Measurements from ENCODE around the gene TRAF3.

Gene TRAF3

GRCh38 chr14:102737402-102738372, 39.6 kb upstream of the TRAF3 start:
- no peak for DNase-seq (ENCODE audit: low read depth)
- Histone ChIP-seq H3K27me3 (replicated peaks; ENCODE audit: control insufficient read depth, insufficient read depth, low read length) (no peaks in the 10 kb centered on the region), H3K4me1 (ENCODE audit: control insufficient read depth, insufficient read depth, low read length) (no peaks in the 10 kb centered on the region), H3K36me3 (ENCODE audit: control insufficient read depth, insufficient read depth, low read length, severe bottlenecking) (no peaks in the 10 kb centered on the region), H3K9me3 (ENCODE audit: control insufficient read depth, low read length) (peaks cover 15% of the 10 kb centered on the region), H3K4me3 (ENCODE audit: low read length) (no peak overlapping the region), H3K9ac (ENCODE audit: low read length) (no peak overlapping the region)

DNA sequence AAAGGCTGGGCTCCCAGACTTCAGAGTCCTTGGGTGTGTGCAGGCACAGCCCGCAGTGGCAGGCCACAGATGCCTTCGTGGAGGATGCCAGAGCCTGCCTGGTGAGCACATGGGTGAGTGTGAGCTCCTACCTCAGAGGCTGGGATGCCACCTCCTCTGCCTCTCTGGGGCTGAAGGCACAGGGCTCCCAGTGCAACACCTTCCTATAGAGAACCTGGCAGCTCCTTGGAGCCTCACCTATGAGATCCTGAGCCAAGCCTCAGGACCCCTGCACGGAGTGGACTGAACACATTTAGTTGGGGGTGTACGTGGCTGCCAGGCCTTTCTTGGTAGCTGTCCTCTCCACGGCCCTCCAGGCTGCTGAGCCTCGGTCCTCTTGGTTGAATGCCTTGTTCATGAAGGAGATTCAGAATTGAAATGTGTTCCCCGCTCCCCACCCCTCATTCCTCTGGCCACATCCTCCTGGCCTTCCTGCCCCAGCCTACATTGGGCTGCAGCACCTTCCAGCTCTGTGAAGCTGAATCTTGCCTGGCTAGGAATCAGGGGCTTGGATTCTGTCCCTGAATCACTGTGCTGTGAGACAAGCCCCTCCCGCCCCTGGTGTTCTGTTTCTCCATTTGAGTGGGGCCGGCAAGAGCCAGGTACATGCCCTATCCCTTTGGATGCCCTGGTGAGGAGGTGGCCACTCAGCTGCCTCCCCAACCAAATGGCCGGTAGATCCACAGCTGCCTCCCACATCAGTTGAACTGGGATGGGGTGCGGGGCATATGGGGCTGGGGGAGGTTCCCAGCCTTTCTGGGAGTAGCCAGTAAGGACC, 38.7 kb upstream of the TRAF3 start:
- Histone ChIP-seq H3K4me1 (ENCODE audit: control insufficient read depth, insufficient read depth, low read length) (no peaks in the 10 kb centered on the region), H3K9me3 (ENCODE audit: control insufficient read depth, low read length) (peaks cover 20% of the 10 kb centered on the region), H3K9ac (ENCODE audit: low read length) (no peak overlapping the region), H3K4me3 (ENCODE audit: low read length) (no peak overlapping the region), H3K36me3 (ENCODE audit: control insufficient read depth, insufficient read depth, low read length, severe bottlenecking) (no peaks in the 10 kb centered on the region), H3K27me3 (replicated peaks; ENCODE audit: control insufficient read depth, insufficient read depth, low read length) (no peaks in the 10 kb centered on the region)
- no peak for DNase-seq (ENCODE audit: low read depth)

DNA sequence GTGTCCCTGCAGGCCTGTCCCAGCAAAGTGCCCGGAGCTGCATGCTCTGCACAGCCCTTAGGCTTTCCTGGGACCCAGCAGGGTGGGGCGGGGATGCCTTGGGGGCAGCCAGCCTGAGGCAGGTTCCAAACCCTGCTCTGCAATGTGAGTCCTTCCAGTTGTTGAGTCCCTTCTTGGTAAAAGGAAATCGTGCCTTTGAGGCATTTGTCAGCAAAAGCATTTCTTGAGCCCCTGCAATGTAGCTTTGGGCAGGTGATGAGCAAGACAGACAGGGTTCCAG, 38.1 kb upstream of the TRAF3 start:
- H3K9ac ChIP-seq (ENCODE audit: low read length) = no peak overlapping the region
- H3K27me3 ChIP-seq (replicated peaks; ENCODE audit: control insufficient read depth, insufficient read depth, low read length) = no peaks in the 10 kb centered on the region
- H3K4me1 ChIP-seq (ENCODE audit: control insufficient read depth, insufficient read depth, low read length) = no peaks in the 10 kb centered on the region
- DNase-seq (ENCODE audit: low read depth) = no peak
- H3K9me3 ChIP-seq (ENCODE audit: control insufficient read depth, low read length) = peaks cover 20% of the 10 kb centered on the region
- H3K4me3 ChIP-seq (ENCODE audit: low read length) = no peak overlapping the region
- no peaks in the 10 kb centered on the region for H3K36me3 ChIP-seq (ENCODE audit: control insufficient read depth, insufficient read depth, low read length, severe bottlenecking)

GRCh38 chr14:102746634-102747438, 30.4 kb upstream of the TRAF3 start:
- no peaks in the 10 kb centered on the region for H3K27me3 ChIP-seq (replicated peaks; ENCODE audit: control insufficient read depth, insufficient read depth, low read length)
- H3K36me3 ChIP-seq (ENCODE audit: control insufficient read depth, insufficient read depth, low read length, severe bottlenecking) = no peaks in the 10 kb centered on the region
- H3K9me3 ChIP-seq (ENCODE audit: control insufficient read depth, low read length) = peaks cover 11% of the 10 kb centered on the region
- no peaks in the 10 kb centered on the region for H3K4me1 ChIP-seq (ENCODE audit: control insufficient read depth, insufficient read depth, low read length)
- no peak overlapping the region for H3K9ac ChIP-seq (ENCODE audit: low read length)
- DNase-seq (ENCODE audit: low read depth) = no peak
- H3K4me3 ChIP-seq (ENCODE audit: low read length) = no peak overlapping the region

- Histone ChIP-seq H3K9ac (ENCODE audit: low read length) (no peak overlapping the region), H3K9me3 (ENCODE audit: control insufficient read depth, low read length) (no peaks in the 10 kb centered on the region), H3K4me1 (ENCODE audit: control insufficient read depth, insufficient read depth, low read length) (no peaks in the 10 kb centered on the region), H3K27me3 (replicated peaks; ENCODE audit: control insufficient read depth, insufficient read depth, low read length) (no peaks in the 10 kb centered on the region), H3K36me3 (ENCODE audit: control insufficient read depth, insufficient read depth, low read length, severe bottlenecking) (no peaks in the 10 kb centered on the region), H3K4me3 (ENCODE audit: low read length) (no peak overlapping the region)
- DNase-seq (ENCODE audit: low read depth) = no peak
Observed at GRCh38 chr14:102748806-102749205, 28.4 kb upstream of the TRAF3 start.

- H3K9ac ChIP-seq (ENCODE audit: low read length) = no peak overlapping the region
- no peaks in the 10 kb centered on the region for H3K27me3 ChIP-seq (replicated peaks; ENCODE audit: control insufficient read depth, insufficient read depth, low read length)
- DNase-seq (ENCODE audit: low read depth) = no peak
- no peak overlapping the region for H3K4me3 ChIP-seq (ENCODE audit: low read length)
- no peaks in the 10 kb centered on the region for H3K36me3 ChIP-seq (ENCODE audit: control insufficient read depth, insufficient read depth, low read length, severe bottlenecking)
- no peaks in the 10 kb centered on the region for H3K9me3 ChIP-seq (ENCODE audit: control insufficient read depth, low read length)
- H3K4me1 ChIP-seq (ENCODE audit: control insufficient read depth, insufficient read depth, low read length) = no peaks in the 10 kb centered on the region
Observed at GRCh38 chr14:102749393-102750305, 27.6 kb upstream of the TRAF3 start.

DNA sequence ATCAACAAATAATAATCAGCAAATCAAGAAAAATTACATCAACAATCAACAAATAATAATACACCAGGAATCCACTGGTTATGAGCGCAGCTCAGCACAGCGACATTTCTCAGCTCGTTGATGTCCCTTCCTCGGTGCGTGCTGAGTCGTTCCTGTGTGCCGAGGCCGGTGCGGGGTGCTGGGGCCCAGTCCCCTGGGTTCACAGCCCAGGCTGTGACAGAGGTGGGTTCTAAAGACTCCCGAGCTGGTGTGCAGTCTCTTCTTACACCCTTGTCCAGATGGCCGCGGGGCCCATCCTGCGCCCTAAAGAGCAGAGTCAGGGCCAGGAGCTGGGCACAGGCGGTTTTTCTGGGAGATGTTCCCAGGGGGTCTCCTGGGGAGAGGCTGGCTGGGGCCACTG, 26.9 kb upstream of the TRAF3 start:
- Histone ChIP-seq H3K36me3 (ENCODE audit: control insufficient read depth, insufficient read depth, low read length, severe bottlenecking) (no peaks in the 10 kb centered on the region), H3K4me3 (ENCODE audit: low read length) (no peak overlapping the region), H3K9me3 (ENCODE audit: control insufficient read depth, low read length) (no peaks in the 10 kb centered on the region), H3K27me3 (replicated peaks; ENCODE audit: control insufficient read depth, insufficient read depth, low read length) (no peaks in the 10 kb centered on the region), H3K9ac (ENCODE audit: low read length) (no peak overlapping the region), H3K4me1 (ENCODE audit: control insufficient read depth, insufficient read depth, low read length) (no peaks in the 10 kb centered on the region)
- no peak for DNase-seq (ENCODE audit: low read depth)

GRCh38 chr14:102751088-102751487, 26.2 kb upstream of the TRAF3 start:
- DNase-seq (ENCODE audit: low read depth) = no peak

GRCh38 chr14:102752239-102752847, 24.9 kb upstream of the TRAF3 start:
- H3K9me3 ChIP-seq (ENCODE audit: control insufficient read depth, low read length) = no peaks in the 10 kb centered on the region
- no peak overlapping the region for H3K4me3 ChIP-seq (ENCODE audit: low read length)
- H3K27me3 ChIP-seq (replicated peaks; ENCODE audit: control insufficient read depth, insufficient read depth, low read length) = no peaks in the 10 kb centered on the region
- no peak overlapping the region for H3K9ac ChIP-seq (ENCODE audit: low read length)
- no peaks in the 10 kb centered on the region for H3K36me3 ChIP-seq (ENCODE audit: control insufficient read depth, insufficient read depth, low read length, severe bottlenecking)
- no peak for DNase-seq (ENCODE audit: low read depth)
- no peaks in the 10 kb centered on the region for H3K4me1 ChIP-seq (ENCODE audit: control insufficient read depth, insufficient read depth, low read length)

More at GRCh38 chr14:102751088-102751487, 26.2 kb upstream of the TRAF3 start:
- no peaks in the 10 kb centered on the region for H3K9me3 ChIP-seq (ENCODE audit: control insufficient read depth, low read length)
- H3K36me3 ChIP-seq (ENCODE audit: control insufficient read depth, insufficient read depth, low read length, severe bottlenecking) = no peaks in the 10 kb centered on the region
- no peak overlapping the region for H3K4me3 ChIP-seq (ENCODE audit: low read length)
- no peaks in the 10 kb centered on the region for H3K27me3 ChIP-seq (replicated peaks; ENCODE audit: control insufficient read depth, insufficient read depth, low read length)
- H3K9ac ChIP-seq (ENCODE audit: low read length) = no peak overlapping the region
- no peaks in the 10 kb centered on the region for H3K4me1 ChIP-seq (ENCODE audit: control insufficient read depth, insufficient read depth, low read length)
